Osteocyte (in vitro differentiated cells): ENCODE data around the gene CIAO3. TPM values are rescaled to one million over a fixed set of nuclear protein-coding genes. Genes with fewer than 3 reads are reported as not detected.

Experiments used
- DNase-seq: peaks from one replicate; pipeline ENCODE4 v3.0.0; 2021; ENCODE audit warnings: mixed read lengths; ENCODE audit not compliant: unreplicated experiment; ENCODE audit errors: extremely low spot score
- H3K27ac Mint-ChIP-seq: one replicate; pipeline ENCODE4 v1.8.0; 2021; ENCODE audit warnings: mild to moderate bottlenecking, mixed read lengths; ENCODE audit not compliant: unreplicated experiment
- H3K27me3 Mint-ChIP-seq: one replicate; pipeline ENCODE4 v1.8.0; 2021; ENCODE audit warnings: mixed read lengths; ENCODE audit not compliant: unreplicated experiment
- H3K36me3 Mint-ChIP-seq: one replicate; pipeline ENCODE4 v1.8.0; 2021; ENCODE audit warnings: mixed read lengths; ENCODE audit not compliant: unreplicated experiment
- H3K4me1 Mint-ChIP-seq: one replicate; pipeline ENCODE4 v1.8.0; 2021; ENCODE audit warnings: mixed read lengths; ENCODE audit not compliant: unreplicated experiment
- H3K4me3 Mint-ChIP-seq: one replicate; pipeline ENCODE4 v1.8.0; 2021; ENCODE audit warnings: mild to moderate bottlenecking, moderate library complexity, mixed read lengths; ENCODE audit not compliant: unreplicated experiment
- H3K9me3 Mint-ChIP-seq: one replicate; pipeline ENCODE4 v1.8.0; 2021; ENCODE audit warnings: mixed read lengths; ENCODE audit not compliant: unreplicated experiment
- total RNA-seq: library from RNA; stranded (reverse); gene quantifications from 2 replicates; pipeline ENCODE4 v1.2.1, GENCODE V29; 2021
- TF ChIP-seq, protein P1 (sequence below): fragments of 200-600 bp; sonication (generic); IDR thresholded peaks from 2 replicates; pipeline ENCODE4 v1.5.0; 2021; ENCODE audit warnings: antibody characterized with exemption, mild to moderate bottlenecking, moderate library complexity

The CIAO3 gene
- total RNA-seq, 1 donor from 2014 or later: 31.4 TPM

DNA sequence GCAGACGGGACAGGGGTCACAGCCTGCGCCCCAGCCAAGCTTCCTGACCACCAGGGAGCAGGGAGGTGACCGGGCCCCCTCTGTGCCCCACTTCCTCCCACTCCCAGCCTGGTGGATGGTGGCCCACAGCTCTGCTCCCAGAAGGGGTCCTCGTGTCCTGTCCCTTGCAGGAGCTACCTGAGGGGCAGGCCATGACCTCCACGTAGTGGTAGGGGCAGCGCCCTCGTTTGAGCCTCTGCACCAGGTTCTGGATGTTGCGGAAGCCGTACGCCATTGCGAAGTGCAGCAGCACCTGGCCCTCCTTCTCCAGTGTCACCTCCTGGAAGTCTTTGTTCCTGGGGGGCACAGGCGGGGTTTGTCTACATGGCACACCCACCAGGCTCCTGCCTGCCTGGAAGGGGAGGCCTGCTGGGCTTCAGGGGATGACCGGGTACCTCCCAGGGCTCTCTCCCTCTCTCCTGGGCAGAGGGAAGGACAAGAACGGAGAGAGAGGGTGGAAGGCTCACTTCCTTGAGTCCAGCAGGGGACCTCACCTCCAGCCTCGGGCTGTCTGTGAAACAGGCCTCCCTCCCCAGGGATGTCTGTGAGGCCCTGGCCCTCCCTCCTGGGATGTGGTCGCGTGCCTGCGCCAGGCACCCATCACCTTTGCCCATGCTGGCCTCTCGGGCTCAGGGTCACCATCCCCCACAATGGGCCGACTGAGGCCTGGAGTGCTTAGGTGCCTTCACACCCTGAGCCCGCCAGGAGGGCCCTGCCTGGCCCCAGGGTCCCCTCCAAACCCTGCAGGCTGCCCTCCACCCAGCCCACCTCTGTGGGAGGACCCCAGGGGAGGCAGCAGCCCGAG, 9.9 kb downstream of the CIAO3 start:
- H3K4me3 Mint-ChIP-seq: no peak overlapping the region
- H3K4me1 Mint-ChIP-seq: no peaks in the 10 kb centered on the region
- H3K9me3 Mint-ChIP-seq: no peaks in the 10 kb centered on the region
- TF ChIP-seq, protein P1, sequence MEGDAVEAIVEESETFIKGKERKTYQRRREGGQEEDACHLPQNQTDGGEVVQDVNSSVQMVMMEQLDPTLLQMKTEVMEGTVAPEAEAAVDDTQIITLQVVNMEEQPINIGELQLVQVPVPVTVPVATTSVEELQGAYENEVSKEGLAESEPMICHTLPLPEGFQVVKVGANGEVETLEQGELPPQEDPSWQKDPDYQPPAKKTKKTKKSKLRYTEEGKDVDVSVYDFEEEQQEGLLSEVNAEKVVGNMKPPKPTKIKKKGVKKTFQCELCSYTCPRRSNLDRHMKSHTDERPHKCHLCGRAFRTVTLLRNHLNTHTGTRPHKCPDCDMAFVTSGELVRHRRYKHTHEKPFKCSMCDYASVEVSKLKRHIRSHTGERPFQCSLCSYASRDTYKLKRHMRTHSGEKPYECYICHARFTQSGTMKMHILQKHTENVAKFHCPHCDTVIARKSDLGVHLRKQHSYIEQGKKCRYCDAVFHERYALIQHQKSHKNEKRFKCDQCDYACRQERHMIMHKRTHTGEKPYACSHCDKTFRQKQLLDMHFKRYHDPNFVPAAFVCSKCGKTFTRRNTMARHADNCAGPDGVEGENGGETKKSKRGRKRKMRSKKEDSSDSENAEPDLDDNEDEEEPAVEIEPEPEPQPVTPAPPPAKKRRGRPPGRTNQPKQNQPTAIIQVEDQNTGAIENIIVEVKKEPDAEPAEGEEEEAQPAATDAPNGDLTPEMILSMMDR: no peak
- H3K27ac Mint-ChIP-seq: no peak overlapping the region
- H3K36me3 Mint-ChIP-seq: peaks cover 7% of the 10 kb centered on the region
- H3K27me3 Mint-ChIP-seq: no peaks in the 10 kb centered on the region
- peak; percentile 80 for DNase-seq

DNA sequence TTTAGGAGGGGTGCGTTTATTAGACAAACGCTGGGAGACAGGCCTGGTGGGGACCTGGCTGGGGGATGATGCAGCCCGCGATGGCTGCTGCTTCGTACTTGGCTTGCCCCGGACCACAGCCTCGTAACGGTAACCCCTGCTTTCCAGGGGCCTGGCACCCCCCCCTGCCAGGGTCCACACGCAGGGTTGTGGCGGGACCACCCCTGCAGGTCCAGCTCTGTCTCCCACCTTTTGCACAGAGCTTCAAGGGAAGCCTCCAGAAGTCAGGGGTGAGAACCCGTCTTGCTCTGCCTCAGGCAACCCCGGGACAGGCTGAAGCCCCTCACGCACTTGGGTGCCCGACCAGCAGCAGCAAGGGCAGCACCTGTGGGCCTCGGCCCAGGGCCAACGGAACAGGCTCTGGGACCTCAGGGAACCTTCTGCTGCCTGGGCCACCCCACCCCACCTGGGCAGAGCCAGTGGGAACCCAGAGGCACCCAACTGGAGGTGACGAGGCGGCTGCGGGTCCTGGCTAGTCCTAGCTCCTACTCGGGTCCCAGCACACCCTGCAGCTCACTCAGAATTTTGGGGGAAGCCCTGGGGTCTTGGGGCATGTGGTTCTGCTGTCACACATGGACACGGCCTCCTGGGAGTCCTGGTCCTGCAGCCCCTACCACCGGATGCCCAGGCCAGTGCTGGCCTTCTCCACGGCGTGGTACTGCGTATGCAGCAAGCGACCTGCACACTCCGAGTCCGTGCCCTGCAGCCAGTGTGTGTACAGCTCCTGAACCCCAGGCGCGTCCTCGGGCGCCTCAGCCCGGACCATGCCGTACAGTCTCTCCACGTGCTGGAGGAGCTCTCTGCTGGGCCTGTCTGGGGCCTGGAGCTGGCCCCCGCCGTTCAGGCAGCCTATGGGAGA, 10.8 kb downstream of the CIAO3 start:
- Mint-ChIP-seq H3K27ac (no peak overlapping the region), H3K36me3 (peaks cover 2% of the 10 kb centered on the region), H3K9me3 (no peaks in the 10 kb centered on the region), H3K27me3 (no peaks in the 10 kb centered on the region), H3K4me3 (no peak overlapping the region), H3K4me1 (no peaks in the 10 kb centered on the region)
- peak; percentile 84 for DNase-seq
- TF ChIP-seq, protein P1: no peak

DNA sequence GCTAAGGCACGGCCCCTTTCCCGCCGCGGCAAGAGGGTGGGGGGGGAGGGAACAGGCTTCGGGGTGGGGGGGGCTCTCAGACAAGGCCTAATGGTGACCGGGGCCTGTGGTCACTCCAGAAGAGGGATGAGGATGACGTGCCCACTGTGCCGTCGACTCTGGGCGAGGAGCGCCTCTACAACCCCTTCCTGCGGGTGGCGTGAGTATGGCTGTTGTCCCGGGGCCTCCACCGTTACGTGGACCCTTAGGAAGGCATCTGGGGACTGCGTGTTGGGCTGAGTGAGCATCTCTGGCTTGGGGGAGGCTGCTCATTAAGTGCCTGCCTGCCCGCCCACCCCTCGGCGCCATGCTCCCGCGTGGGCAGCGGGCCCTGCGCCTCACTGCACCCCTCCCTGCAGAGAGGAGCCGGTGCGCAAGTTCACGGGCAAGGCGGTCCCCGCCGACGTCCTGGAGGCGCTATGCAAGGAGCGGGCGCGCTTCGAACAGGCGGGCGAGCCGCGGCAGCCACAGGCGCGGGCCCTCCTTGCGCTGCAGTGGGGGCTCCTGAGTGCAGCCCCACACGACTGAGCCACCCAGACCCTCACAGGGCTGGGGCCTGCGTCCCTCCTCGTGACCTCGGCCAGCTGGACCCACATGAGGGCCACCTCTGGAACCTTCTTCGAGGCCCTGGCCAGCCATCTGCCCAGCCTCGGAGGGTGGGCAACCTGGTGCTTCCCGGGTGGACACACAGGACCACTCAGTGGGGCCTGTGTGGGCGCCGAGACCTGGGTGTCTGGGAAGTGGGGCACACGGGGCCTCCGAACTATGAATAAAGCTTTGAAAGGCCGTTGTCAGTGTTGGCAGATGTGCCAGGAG, 11.7 kb downstream of the CIAO3 start:
- peak; percentile 84 for DNase-seq
- Mint-ChIP-seq H3K4me3 (no peak overlapping the region), H3K4me1 (no peaks in the 10 kb centered on the region), H3K27me3 (no peaks in the 10 kb centered on the region), H3K9me3 (no peaks in the 10 kb centered on the region), H3K36me3 (peaks cover 2% of the 10 kb centered on the region), H3K27ac (no peak overlapping the region)
- TF ChIP-seq, protein P1: no peak

DNA sequence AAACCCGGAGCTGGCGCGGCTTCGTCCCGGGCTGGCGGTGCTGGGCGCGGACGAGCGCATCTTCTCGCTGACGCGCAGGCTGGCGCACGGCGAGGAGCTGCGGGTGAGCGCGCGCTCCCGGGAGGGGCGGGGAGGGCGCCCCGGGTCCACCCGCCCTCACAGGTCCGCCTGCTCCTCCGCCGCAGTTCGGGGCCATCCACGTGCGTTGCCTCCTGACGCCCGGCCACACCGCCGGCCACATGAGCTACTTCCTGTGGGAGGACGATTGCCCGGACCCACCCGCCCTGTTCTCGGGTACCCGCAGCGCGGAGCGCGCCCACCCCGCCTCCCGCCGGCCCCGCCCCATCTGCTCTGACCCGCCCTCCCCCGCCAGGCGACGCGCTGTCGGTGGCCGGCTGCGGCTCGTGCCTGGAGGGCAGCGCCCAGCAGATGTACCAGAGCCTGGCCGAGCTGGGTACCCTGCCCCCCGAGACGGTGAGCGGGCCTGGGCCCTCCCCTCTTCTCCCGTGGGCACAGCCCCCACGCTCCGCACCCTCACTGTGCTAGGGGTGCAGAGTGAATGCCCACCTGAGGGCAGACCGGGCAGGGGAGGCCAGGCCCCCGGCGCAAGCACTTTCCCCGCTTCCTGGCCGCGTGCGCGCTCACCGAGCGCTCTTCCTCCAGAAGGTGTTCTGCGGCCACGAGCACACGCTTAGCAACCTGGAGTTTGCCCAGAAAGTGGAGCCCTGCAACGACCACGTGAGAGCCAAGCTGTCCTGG, 12.5 kb downstream of the CIAO3 start:
- H3K9me3 Mint-ChIP-seq: no peaks in the 10 kb centered on the region
- H3K27ac Mint-ChIP-seq: no peak overlapping the region
- peaks cover 2% of the 10 kb centered on the region for H3K36me3 Mint-ChIP-seq
- peak overlapping the region; percentile 47 for H3K4me3 Mint-ChIP-seq
- H3K27me3 Mint-ChIP-seq: no peaks in the 10 kb centered on the region
- no peaks in the 10 kb centered on the region for H3K4me1 Mint-ChIP-seq
- TF ChIP-seq, protein P1: no peak
- peak; percentile 84 for DNase-seq
